Panc1 (cell line): ENCODE results near the gene FKBP14.

ENCODE experiments used
- CTCF ChIP-seq: fragments of 450-650 bp; IDR thresholded peaks from 2 replicates; pipeline ENCODE4 v1.5.1; 2017; ENCODE audit warnings: mild to moderate bottlenecking
- REST ChIP-seq, 2 experiments: IDR thresholded peaks; 2 replicates each; pipeline ENCODE4 v1.6.1; 2011 to 2012; ENCODE audit warnings: low read depth in 2 of 2, control low read depth in 1 of 2, low read length in 1 of 2, mild to moderate bottlenecking in 1 of 2, moderate library complexity in 1 of 2; ENCODE audit not compliant: insufficient read depth in 1 of 2

GRCh38 chr7:29989257-29989995 is 37.1 kb downstream of the FKBP14 start, which contains the start of gene SCRN1:
- TF ChIP-seq CTCF (no peak), REST (IDR thresholded peaks at IDR 0.05; ENCODE audit: insufficient read depth in 1 of 2, low read depth in 2 of 2, low read length in 1 of 2) (no peak)
